Astrocyte of the cerebellum (primary cell): ENCODE results near the gene SGCA.

ENCODE experiments used
- DNase-seq: peaks from one replicate; pipeline ENCODE4 v3.0.0-alpha.2; 2011; ENCODE audit warnings: low read depth
- H3K4me3 ChIP-seq: 2 replicates; pipeline ENCODE4 v1.5.1; 2011; ENCODE audit warnings: mild to moderate bottlenecking, low read depth, low read length, moderate library complexity
- CTCF ChIP-seq: IDR thresholded peaks from 2 replicates; pipeline ENCODE4 v1.5.1; 2012; ENCODE audit warnings: low read length, low read depth, moderate library complexity, mild to moderate bottlenecking; ENCODE audit errors: missing control alignments
- in situ Hi-C: cut with HindIII; loops from 2 replicates; pipeline ENCODE4 v1.10.0; 2017; ENCODE audit warnings: low sequenced_read_pairs

SGCA gene

GRCh38 chr17:50190293-50190602, 24.4 kb downstream of the SGCA start:
- no peak overlapping the region for H3K4me3 ChIP-seq
- DNase-seq, result no peak
- no peak for TF ChIP-seq CTCF
- in situ Hi-C loops, result no loop called here

- in situ Hi-C loops, result no loop called here
- DNase-seq, result no peak
- no peak overlapping the region for H3K4me3 ChIP-seq
- no peak for TF ChIP-seq CTCF
These were observed 25.0 kb downstream of the SGCA start for GRCh38 chr17:50190603-50191358.

GRCh38 chr17:50191359-50192143, 25.7 kb downstream of the SGCA start:
- in situ Hi-C loops, result no loop called here
- TF ChIP-seq CTCF, result no peak
- H3K4me3 ChIP-seq, result no peak overlapping the region
- DNase-seq, result no peak

GRCh38 chr17:50192144-50192617, 26.4 kb downstream of the SGCA start:
- in situ Hi-C loops, result no loop called here
- no peak overlapping the region for H3K4me3 ChIP-seq
- DNase-seq, result no peak
- no peak for TF ChIP-seq CTCF

GRCh38 chr17:50192618-50193291, 26.9 kb downstream of the SGCA start:
- no peak for DNase-seq
- no peak for TF ChIP-seq CTCF
- in situ Hi-C loops, result no loop called here
- no peak overlapping the region for H3K4me3 ChIP-seq

- in situ Hi-C loops, result no loop called here
- no peak overlapping the region for H3K4me3 ChIP-seq
- DNase-seq, result no peak
- no peak for TF ChIP-seq CTCF
These were observed 28.5 kb downstream of the SGCA start for GRCh38 chr17:50194140-50194933.
